Nephron progenitor cell (in vitro differentiated cells): ENCODE data around the gene SH3BP5.

ENCODE experiments used
- DNase-seq: peaks from one replicate; pipeline ENCODE4 v3.0.0; 2021
- H3K27ac Mint-ChIP-seq: 2 replicates; pipeline ENCODE4 v1.8.0; 2021; ENCODE audit warnings: mild to moderate bottlenecking, moderate library complexity, mixed read lengths
- H3K27me3 Mint-ChIP-seq: 2 replicates; pipeline ENCODE4 v1.8.0; 2021; ENCODE audit warnings: mild to moderate bottlenecking, low read depth, mixed read lengths; ENCODE audit not compliant: poor library complexity
- H3K36me3 Mint-ChIP-seq: 2 replicates; pipeline ENCODE4 v1.8.0; 2021; ENCODE audit warnings: low read depth, mixed read lengths
- H3K4me1 Mint-ChIP-seq: 2 replicates; pipeline ENCODE4 v1.8.0; 2021; ENCODE audit warnings: mixed read lengths
- H3K4me3 Mint-ChIP-seq: 2 replicates; pipeline ENCODE4 v1.8.0; 2021; ENCODE audit warnings: mild to moderate bottlenecking, moderate library complexity, mixed read lengths
- H3K9me3 Mint-ChIP-seq: 2 replicates; pipeline ENCODE4 v1.8.0; 2021; ENCODE audit warnings: mild to moderate bottlenecking, moderate library complexity, mixed read lengths
- CTCF ChIP-seq: fragments of 200-600 bp; sonication (generic); IDR thresholded peaks from 2 replicates; pipeline ENCODE4 v1.5.0; 2021; ENCODE audit warnings: antibody characterized with exemption

SH3BP5 gene

GRCh38 chr3:15266510-15267376, 65.6 kb downstream of the SH3BP5 start:
- Mint-ChIP-seq H3K4me3 (no peak overlapping the region), H3K27me3 (peaks cover 3% of the 10 kb centered on the region), H3K27ac (peak overlapping the region; percentile 61), H3K4me1 (peaks cover 27% of the 10 kb centered on the region), H3K36me3 (peaks cover under 1% of the 10 kb centered on the region), H3K9me3 (no peaks in the 10 kb centered on the region)
- no peak for TF ChIP-seq CTCF
- DNase-seq: no peak

- TF ChIP-seq CTCF: no peak
- no peak overlapping the region for H3K27ac Mint-ChIP-seq
- DNase-seq: no peak
- peaks cover 3% of the 10 kb centered on the region for H3K27me3 Mint-ChIP-seq
- peaks cover 27% of the 10 kb centered on the region for H3K4me1 Mint-ChIP-seq
- H3K36me3 Mint-ChIP-seq: peaks cover 9% of the 10 kb centered on the region
- no peaks in the 10 kb centered on the region for H3K9me3 Mint-ChIP-seq
- no peak overlapping the region for H3K4me3 Mint-ChIP-seq
These were observed 66.5 kb downstream of the SH3BP5 start for GRCh38 chr3:15265655-15266509.

- H3K4me1 Mint-ChIP-seq: peaks cover 27% of the 10 kb centered on the region
- DNase-seq: no peak
- no peak overlapping the region for H3K4me3 Mint-ChIP-seq
- peaks cover 20% of the 10 kb centered on the region for H3K36me3 Mint-ChIP-seq
- peaks cover 3% of the 10 kb centered on the region for H3K27me3 Mint-ChIP-seq
- H3K27ac Mint-ChIP-seq: no peak overlapping the region
- H3K9me3 Mint-ChIP-seq: no peaks in the 10 kb centered on the region
- TF ChIP-seq CTCF: no peak
These were observed 67.9 kb downstream of the SH3BP5 start for GRCh38 chr3:15264486-15264885.

GRCh38 chr3:15263926-15264325, 68.5 kb downstream of the SH3BP5 start:
- Mint-ChIP-seq H3K4me3 (no peak overlapping the region), H3K27me3 (peaks cover 3% of the 10 kb centered on the region), H3K9me3 (no peaks in the 10 kb centered on the region), H3K4me1 (peaks cover 22% of the 10 kb centered on the region), H3K27ac (no peak overlapping the region), H3K36me3 (peaks cover 26% of the 10 kb centered on the region)
- DNase-seq: no peak
- TF ChIP-seq CTCF: no peak

GRCh38 chr3:15263120-15263519, 69.3 kb downstream of the SH3BP5 start:
- peaks cover 33% of the 10 kb centered on the region for H3K36me3 Mint-ChIP-seq
- H3K9me3 Mint-ChIP-seq: no peaks in the 10 kb centered on the region
- TF ChIP-seq CTCF: no peak
- DNase-seq: no peak
- H3K4me1 Mint-ChIP-seq: peaks cover 22% of the 10 kb centered on the region
- no peak overlapping the region for H3K27ac Mint-ChIP-seq
- peaks cover 3% of the 10 kb centered on the region for H3K27me3 Mint-ChIP-seq
- no peak overlapping the region for H3K4me3 Mint-ChIP-seq
